Measurements from ENCODE around the gene NOP56.
"Not testable (repeated sequence)": the region's sequence is repeated elsewhere in the genome, so short reads cannot be mapped to it uniquely, and the experiment has no call there.

The NOP56 gene

GRCh38 chr20:2682040-2682439 is 29.6 kb downstream of the NOP56 start:
- not testable (repeated sequence) for DNase-seq (ENCODE audit: low read depth in 2 of 2)

- DNase-seq (ENCODE audit: low read depth in 2 of 2) = not testable (repeated sequence)
These were observed 32.4 kb downstream of the NOP56 start for GRCh38 chr20:2684817-2685216.

GRCh38 chr20:2687514-2687913 is 35.1 kb downstream of the NOP56 start:
- no peak for DNase-seq (ENCODE audit: low read depth in 2 of 2)

GRCh38 chr20:2688041-2688591 is 35.7 kb downstream of the NOP56 start:
- DNase-seq (ENCODE audit: low read depth in 2 of 2) = no peak

- DNase-seq (ENCODE audit: low read depth in 2 of 2) = no peak
These were observed 37.8 kb downstream of the NOP56 start for GRCh38 chr20:2690213-2690612.

- no peak for DNase-seq (ENCODE audit: low read depth in 2 of 2)
These were observed 38.3 kb downstream of the NOP56 start for GRCh38 chr20:2690718-2691117.

- DNase-seq (ENCODE audit: low read depth in 2 of 2) = no peak
These were observed 38.7 kb downstream of the NOP56 start for GRCh38 chr20:2691127-2691526.

GRCh38 chr20:2691663-2692035 is 39.2 kb downstream of the NOP56 start:
- DNase-seq (ENCODE audit: low read depth in 2 of 2) = no peak

- DNase-seq (ENCODE audit: low read depth in 2 of 2) = no peak
These were observed 39.8 kb downstream of the NOP56 start, which contains the start of gene EBF4 for GRCh38 chr20:2692036-2692885. Gene EBF4 (plus strand): TSS chr20:2692780. CDS start chr20:2693646, 866 bp downstream.

- DNase-seq (ENCODE audit: low read depth in 2 of 2) = no peak
These were observed 40.5 kb downstream of the NOP56 start for GRCh38 chr20:2692886-2693285.

GRCh38 chr20:2693286-2694007 is 41.0 kb downstream of the NOP56 start:
- no peak for DNase-seq (ENCODE audit: low read depth in 2 of 2)

- DNase-seq (ENCODE audit: low read depth in 2 of 2) = no peak
These were observed 41.6 kb downstream of the NOP56 start for GRCh38 chr20:2694008-2694471.

- DNase-seq (ENCODE audit: low read depth in 2 of 2) = no peak
These were observed 42.1 kb downstream of the NOP56 start for GRCh38 chr20:2694519-2694918.

- no peak for DNase-seq (ENCODE audit: low read depth in 2 of 2)
These were observed 43.0 kb downstream of the NOP56 start for GRCh38 chr20:2695206-2695983.

GRCh38 chr20:2695984-2696525 is 43.6 kb downstream of the NOP56 start:
- not testable (repeated sequence) for DNase-seq (ENCODE audit: low read depth in 2 of 2)

- DNase-seq (ENCODE audit: low read depth in 2 of 2) = no peak
These were observed 44.2 kb downstream of the NOP56 start for GRCh38 chr20:2696646-2697045.

GRCh38 chr20:2697768-2698167 is 45.3 kb downstream of the NOP56 start:
- DNase-seq (ENCODE audit: low read depth in 2 of 2) = no peak

- DNase-seq (ENCODE audit: low read depth in 2 of 2) = no peak
These were observed 45.9 kb downstream of the NOP56 start for GRCh38 chr20:2698186-2698817.

- DNase-seq (ENCODE audit: low read depth in 2 of 2) = no peak
These were observed 46.5 kb downstream of the NOP56 start for GRCh38 chr20:2698912-2699311.

- DNase-seq (ENCODE audit: low read depth in 2 of 2) = no peak
These were observed 47.5 kb downstream of the NOP56 start for GRCh38 chr20:2699775-2700413.

Measured in fibroblast of skin of left quadriceps (primary cell).